Common myeloid progenitor, CD34-positive (primary cell): Measurements from ENCODE around the gene ZNF512B.
"Not testable (repeated sequence)": the region's sequence is repeated elsewhere in the genome, so short reads cannot be mapped to it uniquely, and the experiment has no call there.

Experiments used
- CTCF ChIA-PET: fragments of 350-600 bp; sonication (Branson Sonifier 250); formaldehyde crosslinking; loops from one replicate; lab custom pipeline; 2021; ENCODE audit warnings: antibody characterized with exemption; lab: Charles Lee
- POLR2A ChIA-PET: fragments of 350-600 bp; sonication (Branson Sonifier 250); formaldehyde crosslinking; loops from one replicate; lab custom pipeline; 2021; ENCODE audit warnings: antibody characterized with exemption; lab: Charles Lee
- DNase-seq, 3 donors: peaks; one replicate each; pipeline versions ENCODE4 v3.0.0 to v3.0.0-alpha.2; 2013
- H3K27ac ChIP-seq, 2 experiments: 1 replicate in 1 of 2; 2 replicates in 1 of 2; pipeline ENCODE4 v1.7.0; 2013; ENCODE audit warnings: inconsistent platforms in 2 of 2, low read length in 2 of 2, mild to moderate bottlenecking in 2 of 2, low read depth in 1 of 2, moderate library complexity in 1 of 2; ENCODE audit not compliant: severe bottlenecking in 2 of 2, insufficient read depth in 1 of 2, poor library complexity in 1 of 2
- H3K27me3 ChIP-seq, 5 experiments: replicated peaks in 2 of 5; 1 replicate in 3 of 5; 2 replicates in 2 of 5; pipeline versions ENCODE4 v1.6.1 to v1.7.0; 2013; ENCODE audit warnings: low read length in 4 of 5, mild to moderate bottlenecking in 2 of 5, moderate library complexity in 2 of 5, inconsistent platforms in 1 of 5; ENCODE audit not compliant: insufficient read depth in 5 of 5, control insufficient read depth in 4 of 5
- H3K36me3 ChIP-seq, 4 experiments: 1 replicate in 2 of 4; 2 replicates in 2 of 4; pipeline versions ENCODE4 v1.6.1 to v1.7.0; 2013; ENCODE audit warnings: low read length in 3 of 4, control low read depth in 1 of 4, mild to moderate bottlenecking in 1 of 4; ENCODE audit not compliant: control insufficient read depth in 4 of 4, insufficient read depth in 4 of 4
- H3K4me1 ChIP-seq, 4 experiments: 1 replicate in 3 of 4; 2 replicates in 1 of 4; pipeline versions ENCODE4 v1.6.1 to v1.7.1; 2013; ENCODE audit warnings: low read length in 3 of 4, mild to moderate bottlenecking in 3 of 4, control low read depth in 1 of 4, inconsistent platforms in 1 of 4, moderate library complexity in 1 of 4; ENCODE audit not compliant: control insufficient read depth in 4 of 4, insufficient read depth in 4 of 4; ENCODE audit errors: control extremely low read depth in 1 of 4
- H3K4me3 ChIP-seq, 7 experiments: 1 replicate in 4 of 7; 2 replicates in 3 of 7; pipeline versions ENCODE4 v1.5.1 to v1.7.0; 2013; ENCODE audit warnings: mild to moderate bottlenecking in 7 of 7, low read length in 6 of 7, moderate library complexity in 6 of 7, inconsistent platforms in 2 of 7, low read depth in 2 of 7, control low read depth in 1 of 7; ENCODE audit not compliant: insufficient read depth in 4 of 7, control insufficient read depth in 1 of 7; ENCODE audit errors: extremely low read depth in 1 of 7
- H3K9me3 ChIP-seq, 5 experiments: 1 replicate in 4 of 5; 2 replicates in 1 of 5; pipeline versions ENCODE4 v1.6.1 to v1.7.1; 2013; ENCODE audit warnings: low read length in 4 of 5, mild to moderate bottlenecking in 2 of 5, inconsistent platforms in 1 of 5, low read depth in 1 of 5, moderate library complexity in 1 of 5; ENCODE audit not compliant: control insufficient read depth in 4 of 5, insufficient read depth in 2 of 5; ENCODE audit errors: control extremely low read depth in 1 of 5
- WGBS: methylation state at CpG from one replicate; pipeline ENCODE4 v1.1.5; 2013; ENCODE audit not compliant: insufficient coverage; 5-methylcytosine and 5-hydroxymethylcytosine counted together

The ZNF512B gene

DNA sequence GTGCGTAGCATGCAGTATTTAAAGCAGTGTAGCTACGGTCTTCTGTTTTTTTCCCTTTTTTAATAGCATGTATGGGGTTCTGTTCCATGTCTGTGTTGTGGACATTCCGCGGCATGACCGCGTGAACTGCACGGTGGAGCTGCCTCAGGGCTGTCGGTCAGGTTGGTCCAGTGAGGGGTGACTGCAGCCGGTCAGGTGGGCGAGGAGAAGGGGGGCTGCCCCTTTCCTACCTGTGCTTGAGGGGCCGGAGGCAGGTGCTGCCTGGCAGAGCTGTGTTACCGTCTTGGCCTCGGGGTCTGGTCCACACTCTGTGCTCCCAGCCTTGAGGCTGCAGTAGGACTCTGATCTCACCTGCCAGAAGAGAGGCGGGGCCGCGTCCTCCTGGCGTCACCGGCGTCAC is 38.0 kb downstream of the ZNF512B start:
- DNase-seq = no peak
- no peaks in the 10 kb centered on the region for H3K4me1 ChIP-seq
- CTCF ChIA-PET = interaction anchor here (0.6 to 1.5 kb wide), 2 partner anchors 16 to 169 kb away, joined by 3 read pairs; no protein-coding TSS in a partner anchor
- H3K27ac ChIP-seq = no peak overlapping the region
- H3K36me3 ChIP-seq = peaks cover 7 to 86% (median 60%) of the 10 kb centered on the region in 4 experiments
- 98% methylated on average over 14 of the region's 19 CpGs for WGBS
- no peak overlapping the region for H3K4me3 ChIP-seq
- POLR2A ChIA-PET = interaction anchor here (0.7 kb wide), 1 partner anchor 394 kb away, joined by 3 read pairs; no protein-coding TSS in a partner anchor
- H3K9me3 ChIP-seq = no peaks in the 10 kb centered on the region
- H3K27me3 ChIP-seq = no peaks in the 10 kb centered on the region

DNA sequence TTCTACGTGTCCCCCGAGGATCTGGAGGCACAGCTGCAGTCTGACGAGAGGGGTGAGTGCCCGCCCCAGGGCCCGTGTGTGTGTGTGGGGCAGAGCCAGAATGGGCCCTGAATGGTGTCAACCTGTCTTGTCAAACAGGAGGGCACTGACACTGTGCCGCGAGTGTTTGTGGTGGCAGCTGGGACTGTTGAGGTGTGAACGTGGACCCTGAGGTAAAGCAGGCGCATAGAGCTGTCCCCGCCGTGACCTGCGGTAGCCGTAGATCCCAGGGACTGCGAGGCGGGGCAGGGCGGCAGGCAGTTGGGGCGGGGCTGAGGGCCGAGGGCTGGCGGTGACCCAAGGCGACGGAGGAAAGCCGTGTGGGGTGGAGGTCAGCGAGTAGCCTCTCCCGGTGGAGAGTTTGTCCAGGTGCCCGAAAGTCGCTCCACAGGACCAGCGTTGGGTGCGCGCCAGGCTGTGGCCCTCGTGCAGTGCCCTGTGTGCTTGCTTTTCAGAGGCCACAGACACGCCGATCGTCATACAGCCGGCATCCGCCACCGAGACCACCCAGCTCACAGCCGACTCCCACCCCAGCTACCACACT is 38.7 kb downstream of the ZNF512B start:
- H3K36me3 ChIP-seq = peaks cover 7 to 89% (median 63%) of the 10 kb centered on the region in 4 experiments
- no peaks in the 10 kb centered on the region for H3K9me3 ChIP-seq
- H3K27me3 ChIP-seq = no peaks in the 10 kb centered on the region
- WGBS = 98% methylated on average over 31 of the region's 37 CpGs
- no peak for DNase-seq
- CTCF ChIA-PET = no interaction called here
- no peak overlapping the region for H3K27ac ChIP-seq
- no peak overlapping the region for H3K4me3 ChIP-seq
- H3K4me1 ChIP-seq = no peaks in the 10 kb centered on the region
- POLR2A ChIA-PET = interaction anchor here (0.7 kb wide), 1 partner anchor 393 kb away, joined by 3 read pairs; no protein-coding TSS in a partner anchor

DNA sequence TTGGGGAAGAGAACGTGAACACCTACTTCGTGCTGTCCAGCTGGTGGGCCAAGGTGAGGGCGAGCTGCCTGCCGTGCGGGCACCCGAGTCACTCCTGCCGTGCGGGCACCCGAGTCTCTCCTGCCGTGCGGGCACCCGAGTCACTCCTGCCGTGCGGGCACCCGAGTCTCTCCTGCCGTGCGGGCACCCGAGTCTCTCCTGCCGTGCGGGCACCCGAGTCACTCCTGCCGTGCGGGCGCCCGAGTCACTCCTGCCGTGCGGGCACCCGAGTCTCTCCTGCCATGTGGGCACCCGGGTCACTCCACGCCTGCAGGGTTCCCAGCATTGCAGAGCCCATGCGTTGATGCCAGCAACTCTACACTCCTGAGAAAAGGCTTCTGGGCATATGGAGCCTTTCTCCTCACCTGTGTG is 40.3 kb downstream of the ZNF512B start:
- WGBS = 98% methylated on average over 31 of the region's 31 CpGs
- H3K27ac ChIP-seq, POLR2A ChIA-PET, CTCF ChIA-PET, H3K27me3 ChIP-seq, H3K4me1 ChIP-seq, H3K9me3 ChIP-seq, H3K4me3 ChIP-seq, DNase-seq: not testable (repeated sequence)
- H3K36me3 ChIP-seq = peaks cover 7 to 77% (median 53%) of the 10 kb centered on the region in 4 experiments

DNA sequence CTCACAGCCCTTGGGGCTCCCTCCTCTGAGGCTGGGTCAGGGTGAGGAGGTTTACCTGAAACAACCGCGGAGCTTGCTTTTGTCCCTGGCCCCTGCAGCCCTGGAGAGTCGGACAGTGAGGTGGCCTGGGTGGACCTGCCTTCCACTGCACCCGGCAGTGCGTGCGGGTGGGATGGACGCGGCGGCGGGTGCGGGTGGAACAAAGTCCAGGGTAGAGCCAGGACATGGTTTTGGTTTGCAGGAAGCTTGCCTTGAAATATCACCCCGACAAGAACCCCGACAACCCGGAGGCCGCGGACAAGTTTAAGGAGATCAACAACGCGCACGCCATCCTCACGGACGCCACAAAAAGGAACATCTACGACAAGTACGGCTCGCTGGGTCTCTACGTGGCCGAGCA is 40.7 kb downstream of the ZNF512B start:
- Histone ChIP-seq H3K9me3 (no peaks in the 10 kb centered on the region), H3K36me3 (peaks cover 7 to 77% (median 51%) of the 10 kb centered on the region in 4 experiments), H3K27me3 (no peaks in the 10 kb centered on the region), H3K27ac (no peak overlapping the region), H3K4me1 (no peaks in the 10 kb centered on the region), H3K4me3 (no peak overlapping the region)
- ChIA-PET CTCF (interaction anchor here (1.0 kb wide), 1 partner anchor 25 kb away, joined by 3 read pairs; no protein-coding TSS in a partner anchor), POLR2A (no interaction called here)
- WGBS = 98% methylated on average over 26 of the region's 26 CpGs
- no peak for DNase-seq

DNA sequence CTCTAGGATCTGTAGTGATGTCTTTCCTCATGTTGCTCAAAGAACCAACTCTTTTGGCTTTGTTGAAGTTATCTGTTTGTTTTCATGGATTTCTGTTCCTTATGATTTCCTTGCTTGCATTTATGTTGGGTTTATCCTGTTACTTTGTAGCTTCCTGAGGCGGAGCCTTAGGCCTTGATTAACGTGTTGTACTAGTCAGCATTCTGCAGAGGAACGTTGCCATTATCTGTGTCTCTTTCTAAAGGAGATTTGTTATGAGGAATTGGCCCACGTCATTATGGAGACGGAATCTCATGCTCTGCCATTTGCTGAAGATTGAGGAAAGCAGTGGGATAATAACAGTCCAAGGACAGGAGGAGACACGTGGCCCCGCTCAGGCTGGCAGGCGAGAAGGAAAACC is 43.4 kb downstream of the ZNF512B start:
- Histone ChIP-seq H3K4me3 (no peak overlapping the region), H3K36me3 (peaks cover 7 to 50% (median 33%) of the 10 kb centered on the region in 4 experiments), H3K4me1 (no peaks in the 10 kb centered on the region), H3K9me3 (no peaks in the 10 kb centered on the region), H3K27ac (no peak overlapping the region), H3K27me3 (no peaks in the 10 kb centered on the region)
- POLR2A ChIA-PET = no interaction called here
- WGBS = 92% methylated on average over 8 of the region's 8 CpGs
- CTCF ChIA-PET = interaction anchor here (2.1 kb wide), 1 partner anchor 11 kb away, joined by 5 read pairs; no protein-coding TSS in a partner anchor
- no peak for DNase-seq

DNA sequence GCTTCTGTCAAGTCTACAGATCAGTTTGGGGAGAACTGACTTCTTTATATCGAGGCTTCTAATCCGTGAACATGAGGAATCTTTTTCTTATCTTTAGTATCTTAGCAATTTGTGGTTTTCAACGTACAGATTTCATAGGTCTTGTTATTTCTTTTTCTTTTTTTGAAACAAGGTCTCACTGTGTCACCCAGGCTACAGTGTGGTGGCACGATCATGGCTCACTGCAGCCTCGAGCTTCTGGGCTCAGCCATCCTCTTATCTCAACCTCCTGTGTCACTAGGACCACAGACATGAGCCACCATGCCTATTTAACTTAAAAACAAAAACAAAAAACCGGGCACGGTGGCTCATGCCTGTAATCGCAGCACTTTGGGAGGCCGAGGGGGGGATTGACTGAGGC is 45.5 kb downstream of the ZNF512B start:
- Histone ChIP-seq H3K27ac (no peak overlapping the region), H3K9me3 (no peaks in the 10 kb centered on the region), H3K4me1 (no peaks in the 10 kb centered on the region), H3K27me3 (no peaks in the 10 kb centered on the region), H3K36me3 (peaks cover 7 to 39% (median 24%) of the 10 kb centered on the region in 4 experiments), H3K4me3 (no peak overlapping the region)
- ChIA-PET POLR2A (no interaction called here), CTCF (no interaction called here)
- WGBS = 75% methylated on average over 4 of the region's 9 CpGs
- no peak for DNase-seq

DNA sequence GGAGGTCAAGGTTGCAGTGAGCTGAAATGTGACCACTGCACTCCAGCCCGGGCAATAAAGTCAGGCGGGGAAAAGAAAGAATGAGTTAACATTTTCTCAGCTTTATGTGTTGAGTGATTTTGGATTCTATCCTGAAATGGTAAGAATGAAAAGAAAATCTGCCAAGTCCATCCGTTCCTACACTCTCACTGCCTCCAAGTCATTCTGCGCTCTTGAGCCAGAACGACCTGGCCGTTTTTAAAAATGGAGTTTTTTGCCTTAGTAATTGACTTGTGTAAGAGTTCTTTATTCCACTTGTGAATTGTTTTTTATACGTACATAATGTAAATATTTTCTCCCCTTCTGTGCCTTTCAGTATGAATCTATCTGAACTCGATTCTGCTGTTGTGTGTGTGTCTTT is 46.1 kb downstream of the ZNF512B start:
- H3K4me3 ChIP-seq = no peak overlapping the region
- no peak overlapping the region for H3K27ac ChIP-seq
- ChIA-PET POLR2A (no interaction called here), CTCF (interaction anchor here (0.9 to 1.1 kb wide), 2 partner anchors 16 to 17 kb away, joined by 3 read pairs; no protein-coding TSS in a partner anchor)
- no peaks in the 10 kb centered on the region for H3K27me3 ChIP-seq
- H3K36me3 ChIP-seq = peaks cover 3 to 38% (median 22%) of the 10 kb centered on the region in 4 experiments
- 100% methylated on average over 1 of the region's 8 CpGs for WGBS
- H3K9me3 ChIP-seq = no peaks in the 10 kb centered on the region
- no peak for DNase-seq
- H3K4me1 ChIP-seq = no peaks in the 10 kb centered on the region
